ENCODE data around the gene KIF16B.

DNA sequence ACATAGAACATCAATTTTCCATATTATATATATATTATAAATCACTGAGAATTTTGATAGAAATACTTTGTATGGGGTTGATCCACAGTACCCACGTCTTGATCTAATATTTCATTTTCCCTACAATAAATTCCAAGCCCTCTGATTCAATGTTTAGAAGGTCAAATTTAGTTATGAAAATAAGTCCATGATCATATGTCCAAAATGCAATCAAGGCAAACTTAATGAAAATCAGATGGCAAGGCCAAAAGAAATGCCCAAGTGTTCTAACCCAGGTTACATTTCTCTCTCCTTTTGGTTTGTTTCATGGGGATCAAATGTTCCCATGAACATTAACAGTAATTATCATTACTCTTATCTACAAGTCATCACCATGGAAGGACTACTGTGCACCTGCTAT, 203.8 kb downstream of the KIF16B start:
- TF ChIP-seq EP300 (IDR thresholded peaks at IDR 0.05; ENCODE audit: low read depth in 2 of 2, low read length in 2 of 2): no peak
- TF ChIP-seq EP300 (CRISPR knock-in tag; IDR thresholded peaks at IDR 0.05; ENCODE audit: borderline replicate concordance): no peak
- TF ChIP-seq ZFP36 (IDR thresholded peaks at IDR 0.05; ENCODE audit: borderline replicate concordance, low read depth, low read length, partially characterized antibody): no peak
- TF ChIP-seq, protein P1, sequence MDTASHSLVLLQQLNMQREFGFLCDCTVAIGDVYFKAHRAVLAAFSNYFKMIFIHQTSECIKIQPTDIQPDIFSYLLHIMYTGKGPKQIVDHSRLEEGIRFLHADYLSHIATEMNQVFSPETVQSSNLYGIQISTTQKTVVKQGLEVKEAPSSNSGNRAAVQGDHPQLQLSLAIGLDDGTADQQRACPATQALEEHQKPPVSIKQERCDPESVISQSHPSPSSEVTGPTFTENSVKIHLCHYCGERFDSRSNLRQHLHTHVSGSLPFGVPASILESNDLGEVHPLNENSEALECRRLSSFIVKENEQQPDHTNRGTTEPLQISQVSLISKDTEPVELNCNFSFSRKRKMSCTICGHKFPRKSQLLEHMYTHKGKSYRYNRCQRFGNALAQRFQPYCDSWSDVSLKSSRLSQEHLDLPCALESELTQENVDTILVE (CRISPR knock-in tag; IDR thresholded peaks at IDR 0.05): no peak
- no peak for TF ChIP-seq POLR2A (IDR thresholded peaks at IDR 0.05; ENCODE audit: insufficient read depth in 1 of 2, low read depth in 2 of 2, low read length in 2 of 2)
